Endodermal cell (in vitro differentiated cells): ENCODE results near the gene PSMB3. TPM values are rescaled to one million over a fixed set of nuclear protein-coding genes. Genes with fewer than 3 reads are reported as not detected.
A peak's percentile ranks its signal among the peaks of the same experiment; 100 is the strongest.

Source experiments
- DNase-seq: peaks from one replicate; pipeline ENCODE4 v3.0.0-alpha.2; 2017
- H3K27ac ChIP-seq: 2 replicates; pipeline ENCODE4 v1.5.1; 2013; ENCODE audit warnings: mild to moderate bottlenecking, low read depth, low read length, moderate library complexity
- H3K27me3 ChIP-seq: 2 replicates; pipeline ENCODE4 v1.6.1; 2013; ENCODE audit warnings: mild to moderate bottlenecking, low read length, moderate library complexity; ENCODE audit not compliant: insufficient read depth, control insufficient read depth, poor library complexity, severe bottlenecking
- H3K36me3 ChIP-seq: 2 replicates; pipeline ENCODE4 v1.7.0; 2013; ENCODE audit warnings: mild to moderate bottlenecking, low read length, moderate library complexity; ENCODE audit not compliant: control insufficient read depth, insufficient read depth
- H3K4me1 ChIP-seq: one replicate; pipeline ENCODE4 v1.7.0; 2013; ENCODE audit warnings: low read length; ENCODE audit not compliant: control insufficient read depth, insufficient read depth
- H3K4me3 ChIP-seq: 2 replicates; pipeline ENCODE4 v1.5.1; 2013; ENCODE audit warnings: mild to moderate bottlenecking, low read length, moderate library complexity
- H3K9ac ChIP-seq: 2 replicates; pipeline ENCODE4 v1.6.1; 2013; ENCODE audit warnings: mild to moderate bottlenecking, low read length, moderate library complexity; ENCODE audit not compliant: poor library complexity, severe bottlenecking; ENCODE audit errors: extremely low read depth
- H3K9me3 ChIP-seq: 2 replicates; pipeline ENCODE4 v1.6.1; 2013; ENCODE audit warnings: mild to moderate bottlenecking, low read length, moderate library complexity; ENCODE audit not compliant: control insufficient read depth
- H3K27ac Mint-ChIP-seq: 2 replicates; pipeline ENCODE4 v1.8.0; 2020; ENCODE audit warnings: mixed read lengths
- H3K27me3 Mint-ChIP-seq: 2 replicates; pipeline ENCODE4 v1.8.0; 2021; ENCODE audit warnings: mild to moderate bottlenecking, mixed read lengths; ENCODE audit not compliant: insufficient read depth
- H3K36me3 Mint-ChIP-seq: 2 replicates; pipeline ENCODE4 v1.8.0; 2020; ENCODE audit warnings: low read depth, mixed read lengths
- H3K4me1 Mint-ChIP-seq: 2 replicates; pipeline ENCODE4 v1.8.0; 2020; ENCODE audit warnings: mixed read lengths
- H3K4me3 Mint-ChIP-seq: 2 replicates; pipeline ENCODE4 v1.8.0; 2020; ENCODE audit warnings: mild to moderate bottlenecking, moderate library complexity, mixed read lengths
- H3K9me3 Mint-ChIP-seq: 2 replicates; pipeline ENCODE4 v1.8.0; 2020; ENCODE audit warnings: mild to moderate bottlenecking, mixed read lengths
- CTCF ChIP-seq: fragments of 200-600 bp; sonication (generic); conservative IDR thresholded peaks from 2 replicates; pipeline ENCODE4 v1.5.0; 2021; ENCODE audit warnings: antibody characterized with exemption, mild to moderate bottlenecking
- WGBS, 2 experiments: methylation state at CpG; one replicate each; pipeline versions ENCODE4 v1.1.5 to v1.1.7; 2013; ENCODE audit warnings: missing lambda C conversion rate in 2 of 2, mixed read lengths in 1 of 2; ENCODE audit not compliant: insufficient coverage in 1 of 2, insufficient read length in 1 of 2; 5-methylcytosine and 5-hydroxymethylcytosine counted together
- total RNA-seq, 2 donors: library from RNA; stranded (reverse); fragmentation: NEBNext Ultra II Directional in 1 of 2; extraction: Animal tissue kit (Norgen Biotek cat#: 25700) in 1 of 2; gene quantifications; 2 replicates in 1 of 2; 3 replicates in 1 of 2; pipeline ENCODE4 v1.2.1, GENCODE V29; 2021

The PSMB3 gene
- total RNA-seq, 2 donors from 2014 or later = 192 to 244 TPM

GRCh38 chr17:38797158-38797490 is 44.6 kb downstream of the PSMB3 start:
- Mint-ChIP-seq H3K9me3 (no peaks in the 10 kb centered on the region), H3K27me3 (no peaks in the 10 kb centered on the region), H3K4me3 (peak overlapping the region; percentile 91), H3K4me1 (peaks cover 42% of the 10 kb centered on the region), H3K36me3 (peaks cover 46% of the 10 kb centered on the region), H3K27ac (peak overlapping the region; percentile 56)
- Histone ChIP-seq H3K4me1 (peaks cover 10% of the 10 kb centered on the region), H3K9ac (no peak overlapping the region), H3K27ac (no peak overlapping the region), H3K36me3 (peaks cover 46% of the 10 kb centered on the region), H3K4me3 (peak overlapping the region; percentile 97), H3K9me3 (no peaks in the 10 kb centered on the region), H3K27me3 (no peaks in the 10 kb centered on the region)
- no peak for DNase-seq
- TF ChIP-seq CTCF = no peak
- WGBS, 2 experiments = 80 to 93% methylated on average over 2 to 5 of the region's 5 CpGs

- H3K9me3 Mint-ChIP-seq = no peaks in the 10 kb centered on the region
- H3K9me3 ChIP-seq = no peaks in the 10 kb centered on the region
- no peak for TF ChIP-seq CTCF
- peaks cover 47% of the 10 kb centered on the region for H3K36me3 Mint-ChIP-seq
- peaks cover 10% of the 10 kb centered on the region for H3K4me1 ChIP-seq
- no peak overlapping the region for H3K27ac Mint-ChIP-seq
- H3K4me1 Mint-ChIP-seq = peaks cover 35% of the 10 kb centered on the region
- H3K27ac ChIP-seq = no peak overlapping the region
- peak overlapping the region; percentile 97 for H3K4me3 ChIP-seq
- peak overlapping the region; percentile 91 for H3K4me3 Mint-ChIP-seq
- no peaks in the 10 kb centered on the region for H3K27me3 ChIP-seq
- H3K27me3 Mint-ChIP-seq = no peaks in the 10 kb centered on the region
- no peak for DNase-seq
- 84 to 86% methylated on average over 5 to 6 of the region's 6 CpGs for WGBS, 2 experiments
- H3K9ac ChIP-seq = no peak overlapping the region
- H3K36me3 ChIP-seq = peaks cover 50% of the 10 kb centered on the region
These were observed 45.3 kb downstream of the PSMB3 start for GRCh38 chr17:38797828-38798227.

- H3K27ac Mint-ChIP-seq = peak overlapping the region; percentile 95
- peak; percentile 79 for DNase-seq
- WGBS, 2 experiments = 0 to 1% methylated on average over 24 to 47 of the region's 53 CpGs
- peaks cover 52% of the 10 kb centered on the region for H3K36me3 Mint-ChIP-seq
- no peaks in the 10 kb centered on the region for H3K27me3 ChIP-seq
- H3K27me3 Mint-ChIP-seq = no peaks in the 10 kb centered on the region
- peak overlapping the region; percentile 97 for H3K4me3 ChIP-seq
- peak overlapping the region; percentile 61 for H3K9ac ChIP-seq
- peaks cover 31% of the 10 kb centered on the region for H3K4me1 Mint-ChIP-seq
- H3K36me3 ChIP-seq = peaks cover 52% of the 10 kb centered on the region
- peaks cover 10% of the 10 kb centered on the region for H3K4me1 ChIP-seq
- peak; percentile 21 for TF ChIP-seq CTCF
- H3K9me3 ChIP-seq = no peaks in the 10 kb centered on the region
- peaks cover 1% of the 10 kb centered on the region for H3K9me3 Mint-ChIP-seq
- peak overlapping the region; percentile 76 for H3K27ac ChIP-seq
- H3K4me3 Mint-ChIP-seq = peak overlapping the region; percentile 91
These were observed 46.3 kb downstream of the PSMB3 start for GRCh38 chr17:38798614-38799500.
